Measurements from ENCODE around the gene HK3. TPM values are rescaled to one million over a fixed set of nuclear protein-coding genes. Genes with fewer than 3 reads are reported as not detected.

Gene HK3
- total and polyA plus RNA-seq, 2 donors from 2014 or later = 2.0 to 21.2 TPM

GRCh38 chr5:176895831-176896230 is 3.3 kb downstream of the HK3 start:
- FAIRE-seq = no peak
- Histone ChIP-seq H3K9ac (ENCODE audit: low read length in 3 of 3) (no peak overlapping the region), H3K27me3 (ENCODE audit: control insufficient read depth, insufficient read depth, low read length) (no peaks in the 10 kb centered on the region), H3K4me3 (ENCODE audit: low read length in 3 of 3) (no peak overlapping the region), H3K36me3 (ENCODE audit: control insufficient read depth in 2 of 3, insufficient read depth in 3 of 3, low read length in 3 of 3) (no peaks in the 10 kb centered on the region), H3K27ac (ENCODE audit: low read depth in 2 of 2, low read length in 2 of 2) (no peak overlapping the region), H3K4me1 (ENCODE audit: control insufficient read depth in 2 of 3, insufficient read depth in 2 of 3, low read depth in 1 of 3, low read length in 3 of 3) (peaks cover 0 to 2% (median 0%) of the 10 kb centered on the region in 3 donors), H3K9me3 (ENCODE audit: control insufficient read depth in 2 of 3, insufficient read depth in 1 of 3, low read length in 3 of 3) (no peaks in the 10 kb centered on the region)
- peak in 1 of 5 donors; percentile 3 for DNase-seq
- TF ChIP-seq CTCF (IDR thresholded peaks at IDR 0.05; ENCODE audit: borderline replicate concordance, extremely low read depth, insufficient read depth) = no peak
- intact Hi-C loops (cut with DNase I) = no loop called here

GRCh38 chr5:176894298-176894697 is 4.8 kb downstream of the HK3 start:
- DNase-seq (peak in 1 of 5 donors; percentile 0), FAIRE-seq (no peak)
- intact Hi-C loops (cut with DNase I) = no loop called here
- Histone ChIP-seq H3K9me3 (ENCODE audit: control insufficient read depth in 2 of 3, insufficient read depth in 1 of 3, low read length in 3 of 3) (no peaks in the 10 kb centered on the region), H3K9ac (ENCODE audit: low read length in 3 of 3) (no peak overlapping the region), H3K4me3 (ENCODE audit: low read length in 3 of 3) (no peak overlapping the region), H3K27ac (ENCODE audit: low read depth in 2 of 2, low read length in 2 of 2) (no peak overlapping the region), H3K36me3 (ENCODE audit: control insufficient read depth in 2 of 3, insufficient read depth in 3 of 3, low read length in 3 of 3) (no peaks in the 10 kb centered on the region), H3K27me3 (ENCODE audit: control insufficient read depth, insufficient read depth, low read length) (no peaks in the 10 kb centered on the region), H3K4me1 (ENCODE audit: control insufficient read depth in 2 of 3, insufficient read depth in 2 of 3, low read depth in 1 of 3, low read length in 3 of 3) (no peaks in the 10 kb centered on the region)
- TF ChIP-seq CTCF (IDR thresholded peaks at IDR 0.05; ENCODE audit: borderline replicate concordance, extremely low read depth, insufficient read depth) = no peak

- DNase-seq (peak in 1 of 5 donors; percentile 7), FAIRE-seq (no peak)
- intact Hi-C loops (cut with DNase I) = no loop called here
- Histone ChIP-seq H3K9me3 (ENCODE audit: control insufficient read depth in 2 of 3, insufficient read depth in 1 of 3, low read length in 3 of 3) (no peaks in the 10 kb centered on the region), H3K27me3 (ENCODE audit: control insufficient read depth, insufficient read depth, low read length) (no peaks in the 10 kb centered on the region), H3K4me1 (ENCODE audit: control insufficient read depth in 2 of 3, insufficient read depth in 2 of 3, low read depth in 1 of 3, low read length in 3 of 3) (no peaks in the 10 kb centered on the region), H3K9ac (ENCODE audit: low read length in 3 of 3) (no peak overlapping the region), H3K27ac (ENCODE audit: low read depth in 2 of 2, low read length in 2 of 2) (no peak overlapping the region), H3K4me3 (ENCODE audit: low read length in 3 of 3) (no peak overlapping the region), H3K36me3 (ENCODE audit: control insufficient read depth in 2 of 3, insufficient read depth in 3 of 3, low read length in 3 of 3) (no peaks in the 10 kb centered on the region)
- no peak for TF ChIP-seq CTCF (IDR thresholded peaks at IDR 0.05; ENCODE audit: borderline replicate concordance, extremely low read depth, insufficient read depth)
Observed at GRCh38 chr5:176892663-176893062, 6.5 kb downstream of the HK3 start.

- Histone ChIP-seq H3K36me3 (ENCODE audit: control insufficient read depth in 2 of 3, insufficient read depth in 3 of 3, low read length in 3 of 3) (no peaks in the 10 kb centered on the region), H3K4me3 (ENCODE audit: low read length in 3 of 3) (no peak overlapping the region), H3K27me3 (ENCODE audit: control insufficient read depth, insufficient read depth, low read length) (no peaks in the 10 kb centered on the region), H3K9ac (ENCODE audit: low read length in 3 of 3) (no peak overlapping the region), H3K27ac (ENCODE audit: low read depth in 2 of 2, low read length in 2 of 2) (no peak overlapping the region), H3K4me1 (ENCODE audit: control insufficient read depth in 2 of 3, insufficient read depth in 2 of 3, low read depth in 1 of 3, low read length in 3 of 3) (no peaks in the 10 kb centered on the region), H3K9me3 (ENCODE audit: control insufficient read depth in 2 of 3, insufficient read depth in 1 of 3, low read length in 3 of 3) (no peaks in the 10 kb centered on the region)
- no peak for TF ChIP-seq CTCF (IDR thresholded peaks at IDR 0.05; ENCODE audit: borderline replicate concordance, extremely low read depth, insufficient read depth)
- DNase-seq (no peak), FAIRE-seq (no peak)
- intact Hi-C loops (cut with DNase I) = no loop called here
Observed at GRCh38 chr5:176891331-176891958, 7.7 kb downstream of the HK3 start.

All from kidney (tissue), 14 donors.